ENCODE measurements around the gene CNTFR.
A peak's percentile ranks its signal among the peaks of the same experiment; 100 is the strongest.

CNTFR gene

DNA sequence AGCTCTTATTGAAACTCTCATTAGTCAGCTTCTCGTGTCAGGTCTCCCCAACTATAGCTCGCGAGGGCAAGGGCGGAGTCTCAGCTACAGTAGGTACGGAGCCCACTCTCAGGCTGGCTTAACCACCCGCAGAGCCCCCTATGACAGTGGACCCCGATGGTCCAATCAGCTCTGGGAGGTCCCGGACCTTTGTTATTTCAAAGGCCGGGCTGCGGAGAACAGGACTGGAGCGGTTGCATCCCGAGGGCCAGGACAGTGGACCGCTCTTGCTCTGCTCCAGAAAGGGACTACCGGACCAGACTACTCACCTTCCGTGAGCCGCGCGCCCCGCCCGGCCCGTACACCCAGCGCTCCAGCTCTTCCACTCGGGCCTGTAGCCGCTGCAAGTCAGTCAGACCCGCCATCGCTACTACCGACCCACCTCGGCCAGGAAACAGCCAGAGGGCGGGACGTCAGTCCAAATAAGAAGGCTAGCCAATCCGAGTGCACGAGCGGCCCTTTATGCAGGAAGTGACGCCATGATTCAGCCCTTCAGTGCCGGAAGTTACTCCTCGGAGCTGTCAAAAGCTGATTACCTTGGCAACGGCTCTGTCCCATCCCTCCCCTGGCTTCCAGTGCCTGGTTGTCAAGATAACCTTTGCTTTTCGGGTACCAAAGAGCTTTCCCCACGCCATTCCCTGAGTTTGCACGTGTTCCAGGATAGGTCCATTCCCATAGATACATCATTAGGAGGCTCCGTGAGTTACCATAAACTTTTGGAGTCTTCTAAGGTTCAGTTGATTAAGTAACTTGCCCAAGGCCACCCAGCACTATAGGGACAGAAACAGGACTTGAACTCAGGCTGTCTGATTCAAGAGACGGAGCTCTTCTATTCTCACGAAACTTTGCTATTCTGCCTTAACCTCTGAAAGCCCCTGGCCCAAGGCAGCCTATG lies 30.8 kb upstream of the CNTFR start, which contains the start of gene DCTN3:
DCTN3 (minus strand) TSS at position 435 of the 934 bp plus-strand sequence; CDS start at position 404, 31 bp downstream.
- DNase-seq, result peak; percentile 92

GRCh38 chr9:34615132-34615531 lies 25.6 kb upstream of the CNTFR start:
- no peak for DNase-seq

DNA sequence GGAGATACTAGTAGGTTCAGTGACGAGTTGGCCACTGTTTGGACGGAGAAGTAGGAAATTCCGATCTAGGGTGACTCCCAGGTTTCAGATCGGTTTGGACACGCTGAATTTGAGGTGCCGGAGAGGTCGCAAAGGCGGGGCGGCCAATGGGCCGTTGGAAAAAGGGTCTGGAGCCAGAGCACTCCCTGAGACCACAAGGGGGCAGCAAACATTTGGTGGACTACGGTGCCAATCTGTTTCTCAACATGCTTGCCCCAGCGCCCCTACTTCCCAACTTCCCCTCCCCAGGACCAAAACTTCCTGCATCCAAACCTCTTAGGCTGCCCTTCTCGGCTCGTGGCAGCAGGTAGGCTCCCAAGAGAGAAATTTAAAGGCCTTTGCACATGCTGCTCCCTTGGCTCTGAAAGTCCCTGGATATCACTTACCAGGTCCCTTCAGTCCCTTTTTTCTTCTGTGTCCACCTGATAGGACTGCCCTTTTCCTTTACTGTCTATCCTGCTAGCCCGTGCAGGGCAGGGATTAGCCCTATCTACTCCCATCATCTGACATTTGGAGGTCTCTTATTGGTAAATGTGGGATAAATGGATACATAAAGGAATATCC lies 23.4 kb upstream of the CNTFR start:
- peak; percentile 57 for DNase-seq

- DNase-seq, result peak; percentile 81
Measured at GRCh38 chr9:34611811-34612787, 22.6 kb upstream of the CNTFR start, which contains the start of gene RPP25L. Gene RPP25L, minus strand, starts transcription at chr9:34612097. Its CDS starts 801 bp downstream, at chr9:34611296.

DNA sequence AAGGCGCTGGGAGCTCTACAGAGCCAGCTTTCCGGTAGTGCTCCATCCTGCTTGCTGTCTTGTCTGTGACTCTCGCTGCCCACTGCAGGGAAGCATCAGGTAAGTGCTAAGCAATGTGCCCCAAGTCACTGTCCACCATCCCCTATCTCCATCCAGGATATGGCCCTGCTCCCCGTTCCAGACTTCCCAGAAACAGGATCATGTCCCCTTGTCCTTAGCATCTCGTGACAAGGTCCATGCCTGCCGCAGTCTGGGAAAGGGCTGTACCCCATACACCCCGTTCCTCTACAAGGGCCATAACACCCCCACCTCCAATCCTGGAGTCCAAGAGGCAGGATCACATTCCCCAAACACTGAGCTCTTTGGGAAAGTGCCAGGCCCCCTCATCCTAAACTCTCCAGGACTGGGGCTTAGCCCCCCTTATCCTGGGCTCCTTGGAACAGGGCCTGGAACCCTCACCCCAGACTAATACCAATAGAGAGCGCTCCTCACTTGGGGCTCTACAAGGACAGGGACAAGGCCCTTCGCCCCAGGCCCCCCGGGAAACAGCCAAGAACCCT lies 21.8 kb upstream of the CNTFR start:
- DNase-seq, result no peak

DNA sequence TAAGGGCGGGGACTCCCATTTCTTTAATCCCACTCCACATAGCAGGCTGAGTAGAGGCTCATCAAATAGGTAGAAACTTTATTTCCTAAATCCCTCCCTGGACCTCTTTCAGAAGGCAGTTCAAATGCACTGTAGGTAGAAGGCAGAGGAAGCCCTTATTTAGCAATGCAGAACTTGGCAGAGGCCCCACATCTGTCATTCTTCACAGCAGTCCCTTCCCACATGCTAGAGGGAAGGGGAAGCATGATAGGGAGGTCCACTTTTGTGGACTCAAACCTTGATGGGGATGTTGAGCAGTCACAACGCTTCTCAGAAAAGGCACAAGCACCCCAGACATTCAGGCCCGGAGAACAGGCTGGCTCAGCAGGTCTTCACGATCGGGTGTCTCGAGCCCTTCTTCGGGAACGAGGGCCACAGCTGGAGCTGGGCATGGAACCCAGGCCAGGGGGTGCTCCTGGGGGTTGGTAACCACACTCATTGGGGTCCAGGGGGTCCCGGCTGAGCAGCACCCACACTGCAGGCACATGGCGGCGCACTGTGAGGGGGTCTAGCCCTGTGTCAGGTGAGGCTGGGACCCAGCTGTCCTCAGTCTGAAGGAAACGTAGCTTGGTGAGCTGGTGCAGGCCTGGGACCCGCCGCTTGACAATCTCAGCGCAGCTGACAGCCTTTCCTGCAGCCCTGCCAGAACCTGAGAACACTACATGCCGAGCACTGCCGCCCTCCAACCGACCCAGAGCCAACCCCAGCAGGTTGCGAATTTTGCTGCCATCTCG lies 21.1 kb upstream of the CNTFR start:
- DNase-seq, result no peak

DNA sequence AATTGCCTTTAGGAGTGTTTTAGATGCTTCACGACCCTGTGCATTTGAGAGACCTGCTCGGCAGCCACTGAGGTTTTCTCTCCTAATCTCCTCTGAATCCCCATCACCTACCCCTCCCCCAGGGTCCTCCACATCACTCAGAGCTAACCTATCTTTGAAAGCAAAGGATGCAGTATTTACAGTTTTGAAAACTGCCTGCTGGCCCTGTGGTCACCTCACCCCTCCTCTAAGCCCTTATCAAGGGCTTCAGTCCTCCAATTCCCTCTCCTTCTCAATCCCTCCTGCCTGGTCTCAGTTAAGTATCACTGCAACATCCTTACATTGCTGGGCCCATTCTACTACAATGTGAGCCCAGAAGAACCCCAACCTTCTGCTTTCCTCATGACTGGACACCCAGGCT lies 17.8 kb upstream of the CNTFR start:
- no peak for DNase-seq

DNA sequence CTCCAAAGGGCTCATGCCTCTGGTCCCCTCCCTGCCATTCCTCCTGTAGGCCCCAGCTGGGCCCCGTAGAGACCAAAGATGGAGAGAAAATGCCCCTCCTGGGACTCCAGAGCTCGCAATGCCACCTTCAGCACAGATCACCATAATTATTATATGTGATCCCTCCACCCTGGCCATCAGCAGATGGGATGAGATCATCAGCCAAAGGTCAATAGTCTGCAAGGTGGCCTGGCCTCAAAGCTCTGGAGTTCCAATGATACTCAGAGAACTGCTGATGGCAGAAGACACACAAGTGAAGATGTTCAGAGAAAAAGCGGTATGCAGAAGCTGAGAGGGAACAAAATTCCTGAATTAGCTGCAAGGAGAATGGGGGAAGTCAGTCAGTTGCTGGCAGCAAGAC lies 17.4 kb upstream of the CNTFR start:
- DNase-seq, result no peak

DNA sequence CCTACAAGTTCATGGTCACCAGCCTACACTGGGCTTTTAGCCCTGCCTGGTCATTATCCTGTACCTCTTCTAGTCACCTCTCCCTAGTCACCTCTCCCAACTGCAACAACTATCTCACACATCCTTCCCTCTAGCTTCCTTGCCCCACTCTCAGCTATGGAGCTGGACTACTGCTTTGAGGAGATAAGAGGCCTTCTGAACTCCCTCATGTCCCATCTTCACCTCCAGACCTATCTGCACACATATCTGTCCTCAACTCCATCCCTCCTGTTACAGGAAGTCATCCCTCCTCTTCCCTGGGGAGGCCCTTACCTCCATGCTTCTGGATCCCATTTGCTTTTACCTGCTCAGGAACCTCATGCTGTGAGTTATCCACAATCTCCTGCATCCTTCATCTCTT lies 16.7 kb upstream of the CNTFR start:
- DNase-seq, result no peak

- peak; percentile 66 for DNase-seq
Measured at GRCh38 chr9:34603610-34604231, 14.2 kb upstream of the CNTFR start.

GRCh38 chr9:34601937-34602573 lies 12.5 kb upstream of the CNTFR start:
- no peak for DNase-seq

DNA sequence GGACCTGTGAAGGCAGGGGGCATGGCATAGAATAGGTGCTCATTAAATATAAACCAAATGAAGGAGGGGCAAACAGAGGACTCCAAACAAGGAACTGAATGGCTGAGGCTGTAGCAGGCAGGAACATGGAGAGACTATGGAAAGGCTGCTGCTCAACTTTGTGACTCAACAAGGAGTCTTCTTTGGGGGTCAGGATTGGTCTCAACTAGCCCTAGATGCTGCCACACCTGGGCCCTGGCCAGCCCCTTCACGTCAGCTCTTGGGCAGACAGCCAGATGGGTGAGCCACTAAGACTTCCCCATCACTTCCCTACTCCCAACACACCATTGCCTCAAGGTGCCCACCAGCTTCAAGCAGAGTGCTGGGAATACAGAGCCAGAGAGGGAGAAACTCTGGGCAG lies 11.4 kb upstream of the CNTFR start:
- DNase-seq, result no peak

- no peak for DNase-seq
Measured at GRCh38 chr9:34599546-34599945, 10.0 kb upstream of the CNTFR start.

GRCh38 chr9:34594177-34594576 lies 4.7 kb upstream of the CNTFR start:
- DNase-seq, result no peak

DNA sequence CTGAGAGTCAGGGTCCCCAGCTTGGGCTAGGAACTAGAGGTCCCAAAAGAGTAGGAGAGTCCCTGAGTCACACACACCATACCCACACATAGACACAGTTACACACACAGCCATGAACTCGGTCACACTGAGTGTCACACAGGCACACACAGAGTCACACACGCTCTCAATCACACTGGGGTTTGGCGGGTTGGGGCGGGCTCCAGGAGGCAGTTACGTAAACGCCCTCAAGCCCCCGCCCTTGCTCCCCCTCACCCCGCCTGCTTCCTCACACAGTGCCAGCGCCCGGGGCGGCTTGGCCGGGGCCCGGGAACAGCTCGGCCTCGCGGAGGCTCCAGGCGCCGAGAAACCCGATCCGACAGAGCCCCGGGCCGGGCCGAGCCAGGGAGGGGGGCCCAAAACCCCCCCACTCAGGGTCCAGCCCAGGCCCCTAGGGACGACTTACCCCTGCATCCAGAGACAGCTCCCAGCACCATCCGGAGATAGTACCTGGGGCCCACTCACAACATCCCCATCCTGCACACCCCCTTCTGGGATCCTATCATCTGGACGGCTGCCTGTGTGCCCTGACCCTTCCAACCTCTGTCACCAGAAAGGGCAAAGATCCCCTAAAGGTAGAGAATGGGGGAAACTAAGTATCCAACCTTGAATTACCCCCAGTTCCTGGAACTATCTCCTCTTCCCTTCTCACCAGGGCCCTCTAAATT lies 3.5 kb upstream of the CNTFR start:
- DNase-seq, result no peak

- DNase-seq, result no peak
Measured at GRCh38 chr9:34591917-34592866, 2.7 kb upstream of the CNTFR start.

GRCh38 chr9:34591248-34591916 lies 1.9 kb upstream of the CNTFR start:
- DNase-seq, result peak; percentile 59
